Esophagus muscularis mucosa (tissue), 4 donors: Measurements from ENCODE around the gene ELK3.

ENCODE experiments used
- EP300 ChIP-seq: sonication (generic); formaldehyde crosslinking; IDR thresholded peaks from one replicate; pipeline ENCODE4 v1.6.1; 2017; ENCODE audit warnings: antibody characterized with exemption
- POLR2A ChIP-seq: fragments of 450-650 bp; IDR thresholded peaks from one replicate; pipeline ENCODE4 v1.6.1; 2017; ENCODE audit warnings: antibody characterized with exemption, moderate library complexity, mild to moderate bottlenecking, low read depth
- POLR2AphosphoS5 ChIP-seq, 2 donors: sonication (generic); formaldehyde crosslinking; IDR thresholded peaks; one replicate each; pipeline ENCODE4 v1.6.1; 2017; ENCODE audit warnings: antibody characterized with exemption in 2 of 2
- TF ChIP-seq, protein P1 (sequence below), 3 experiments: fragments of 200-600 bp in 2 of 3; fragments of 450-650 bp in 1 of 3; sonication (generic) in 2 of 3; IDR thresholded peaks; one replicate each; pipeline ENCODE4 v1.5.1; 2017 to 2019; ENCODE audit warnings: antibody characterized with exemption in 3 of 3, mild to moderate bottlenecking in 2 of 3, moderate library complexity in 1 of 3

DNA sequence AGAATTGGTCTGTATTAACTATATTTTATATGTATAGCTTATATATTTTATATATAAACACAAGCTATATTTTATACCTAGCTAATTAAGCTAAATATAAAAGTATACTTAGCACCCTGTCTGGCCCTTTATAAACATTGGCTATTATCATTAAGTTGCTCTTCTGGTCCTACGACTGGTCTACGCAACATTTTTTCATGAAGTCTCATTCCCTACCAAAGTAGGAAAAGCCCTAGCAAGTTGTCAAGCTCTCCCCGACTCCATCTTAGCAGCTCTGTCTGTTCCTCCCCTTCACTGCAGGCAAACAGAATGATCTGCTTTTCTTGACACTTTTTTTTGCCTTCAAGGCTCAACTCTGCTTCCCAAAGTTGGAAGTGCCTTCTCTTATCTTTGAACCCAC lies 36.7 kb upstream of the ELK3 start:
- TF ChIP-seq, protein P1, sequence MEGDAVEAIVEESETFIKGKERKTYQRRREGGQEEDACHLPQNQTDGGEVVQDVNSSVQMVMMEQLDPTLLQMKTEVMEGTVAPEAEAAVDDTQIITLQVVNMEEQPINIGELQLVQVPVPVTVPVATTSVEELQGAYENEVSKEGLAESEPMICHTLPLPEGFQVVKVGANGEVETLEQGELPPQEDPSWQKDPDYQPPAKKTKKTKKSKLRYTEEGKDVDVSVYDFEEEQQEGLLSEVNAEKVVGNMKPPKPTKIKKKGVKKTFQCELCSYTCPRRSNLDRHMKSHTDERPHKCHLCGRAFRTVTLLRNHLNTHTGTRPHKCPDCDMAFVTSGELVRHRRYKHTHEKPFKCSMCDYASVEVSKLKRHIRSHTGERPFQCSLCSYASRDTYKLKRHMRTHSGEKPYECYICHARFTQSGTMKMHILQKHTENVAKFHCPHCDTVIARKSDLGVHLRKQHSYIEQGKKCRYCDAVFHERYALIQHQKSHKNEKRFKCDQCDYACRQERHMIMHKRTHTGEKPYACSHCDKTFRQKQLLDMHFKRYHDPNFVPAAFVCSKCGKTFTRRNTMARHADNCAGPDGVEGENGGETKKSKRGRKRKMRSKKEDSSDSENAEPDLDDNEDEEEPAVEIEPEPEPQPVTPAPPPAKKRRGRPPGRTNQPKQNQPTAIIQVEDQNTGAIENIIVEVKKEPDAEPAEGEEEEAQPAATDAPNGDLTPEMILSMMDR (IDR thresholded peaks at IDR 0.05), result no peak
- TF ChIP-seq POLR2A (no peak), POLR2AphosphoS5 (IDR thresholded peaks at IDR 0.05) (no peak), EP300 (no peak)
